ENCODE data around the gene PRR35.

The PRR35 gene

GRCh38 chr16:565419-566330 is 5.5 kb downstream of the PRR35 start:
- no peak for DNase-seq

GRCh38 chr16:566475-567372 is 6.5 kb downstream of the PRR35 start, which contains the start of gene NHLRC4:
TSS of gene NHLRC4 (plus strand) at chr16:567005. CDS start at chr16:568048, 1,043 bp downstream.
- DNase-seq, result peak; percentile 35

GRCh38 chr16:567373-568256 is 7.4 kb downstream of the PRR35 start:
- no peak for DNase-seq

GRCh38 chr16:568401-569258 is 8.4 kb downstream of the PRR35 start:
- no peak for DNase-seq

GRCh38 chr16:569445-570254 is 9.5 kb downstream of the PRR35 start, which contains the start of gene PIGQ:
TSS of gene PIGQ (plus strand) at chr16:569968. CDS start at chr16:574075, 4,107 bp downstream.
- peak; percentile 63 for DNase-seq

GRCh38 chr16:572865-573650 is 12.9 kb downstream of the PRR35 start:
- DNase-seq, result no peak

GRCh38 chr16:574021-574760 is 14.0 kb downstream of the PRR35 start:
- no peak for DNase-seq

GRCh38 chr16:575354-576196 is 15.4 kb downstream of the PRR35 start:
- DNase-seq, result no peak

- no peak for DNase-seq
Measured at GRCh38 chr16:576197-576822, 16.1 kb downstream of the PRR35 start.

GRCh38 chr16:576823-577201 is 16.6 kb downstream of the PRR35 start:
- no peak for DNase-seq

- no peak for DNase-seq
Measured at GRCh38 chr16:577796-578195, 17.6 kb downstream of the PRR35 start.

- DNase-seq, result no peak
Measured at GRCh38 chr16:578232-578869, 18.2 kb downstream of the PRR35 start.

- peak; percentile 57 for DNase-seq
Measured at GRCh38 chr16:578870-579405, 18.7 kb downstream of the PRR35 start.

- no peak for DNase-seq
Measured at GRCh38 chr16:580141-580945, 20.1 kb downstream of the PRR35 start.

- DNase-seq, result no peak
Measured at GRCh38 chr16:580946-581498, 20.8 kb downstream of the PRR35 start.
